ENCODE data around the gene INSM1. TPM values are rescaled to one million over a fixed set of nuclear protein-coding genes. Genes with fewer than 3 reads are reported as not detected.
A peak's percentile ranks its signal among the peaks of the same experiment; 100 is the strongest.

INSM1 gene
- total and polyA plus RNA-seq, 2 donors (not counting 1 experiment from before 2014, with no cell fraction given): not detected

- TF ChIP-seq EZH2 (IDR thresholded peaks at IDR 0.05; ENCODE audit: low read length, missing control alignments): no peak
- TF ChIP-seq CTCF (conservative IDR thresholded peaks at IDR 0.05 in 1 of 2, IDR thresholded peaks at IDR 0.05 in 1 of 2; ENCODE audit: low read depth in 1 of 2, low read length in 2 of 2): no peak
- Histone ChIP-seq H3K9ac (ENCODE audit: insufficient read depth, low read length) (peak overlapping the region; percentile 8), H2AFZ (ENCODE audit: low read length) (no peak overlapping the region), H3K4me2 (ENCODE audit: extremely low read depth, insufficient read depth, low read length) (no peak overlapping the region), H3K27me3 (ENCODE audit: control insufficient read depth, insufficient read depth, low read length) (no peaks in the 10 kb centered on the region), H3K36me3 (ENCODE audit: control insufficient read depth, insufficient read depth, low read length) (no peaks in the 10 kb centered on the region), H3K4me3 (replicated peaks in 1 of 4; ENCODE audit: control extremely low read depth in 1 of 4, insufficient read depth in 1 of 4, low read depth in 3 of 4, low read length in 4 of 4) (no peak overlapping the region), H3K79me2 (ENCODE audit: control insufficient read depth, insufficient read depth, low read length) (no peaks in the 10 kb centered on the region), H4K20me1 (ENCODE audit: control insufficient read depth, extremely low read depth, insufficient read depth, low read length) (no peaks in the 10 kb centered on the region), H3K4me1 (ENCODE audit: control insufficient read depth, extremely low read depth, insufficient read depth, low read length) (peaks cover 5% of the 10 kb centered on the region), H3K27ac (ENCODE audit: insufficient read depth, low read length) (no peak overlapping the region), H3K9me3 (ENCODE audit: control insufficient read depth, insufficient read depth, low read depth, low read length) (no peaks in the 10 kb centered on the region)
- peak; percentile 44 to 51 for DNase-seq (ENCODE audit: low read depth in 2 of 2)
Measured at GRCh38 chr20:20393207-20394120, 25.6 kb downstream of the INSM1 start.

- Histone ChIP-seq H3K79me2 (ENCODE audit: control insufficient read depth, insufficient read depth, low read length) (no peaks in the 10 kb centered on the region), H3K4me2 (ENCODE audit: extremely low read depth, insufficient read depth, low read length) (no peak overlapping the region), H2AFZ (ENCODE audit: low read length) (no peak overlapping the region), H3K9ac (ENCODE audit: insufficient read depth, low read length) (no peak overlapping the region), H3K27ac (ENCODE audit: insufficient read depth, low read length) (no peak overlapping the region), H3K4me1 (ENCODE audit: control insufficient read depth, extremely low read depth, insufficient read depth, low read length) (peaks cover 5% of the 10 kb centered on the region), H3K4me3 (replicated peaks in 1 of 4; ENCODE audit: control extremely low read depth in 1 of 4, insufficient read depth in 1 of 4, low read depth in 3 of 4, low read length in 4 of 4) (no peak overlapping the region), H3K9me3 (ENCODE audit: control insufficient read depth, insufficient read depth, low read depth, low read length) (no peaks in the 10 kb centered on the region), H3K36me3 (ENCODE audit: control insufficient read depth, insufficient read depth, low read length) (no peaks in the 10 kb centered on the region), H3K27me3 (ENCODE audit: control insufficient read depth, insufficient read depth, low read length) (no peaks in the 10 kb centered on the region), H4K20me1 (ENCODE audit: control insufficient read depth, extremely low read depth, insufficient read depth, low read length) (no peaks in the 10 kb centered on the region)
- DNase-seq (ENCODE audit: low read depth in 2 of 2): no peak
- no peak for TF ChIP-seq EZH2 (IDR thresholded peaks at IDR 0.05; ENCODE audit: low read length, missing control alignments)
- no peak for TF ChIP-seq CTCF (conservative IDR thresholded peaks at IDR 0.05 in 1 of 2, IDR thresholded peaks at IDR 0.05 in 1 of 2; ENCODE audit: low read depth in 1 of 2, low read length in 2 of 2)
Measured at GRCh38 chr20:20395087-20395486, 27.2 kb downstream of the INSM1 start.

GRCh38 chr20:20395903-20396568 is 28.1 kb downstream of the INSM1 start:
- no peaks in the 10 kb centered on the region for H4K20me1 ChIP-seq (ENCODE audit: control insufficient read depth, extremely low read depth, insufficient read depth, low read length)
- H2AFZ ChIP-seq (ENCODE audit: low read length): no peak overlapping the region
- no peak overlapping the region for H3K27ac ChIP-seq (ENCODE audit: insufficient read depth, low read length)

More at GRCh38 chr20:20395903-20396568, 28.1 kb downstream of the INSM1 start:
- no peak for DNase-seq (ENCODE audit: low read depth in 2 of 2)
- Histone ChIP-seq H3K4me2 (ENCODE audit: extremely low read depth, insufficient read depth, low read length) (no peak overlapping the region), H3K79me2 (ENCODE audit: control insufficient read depth, insufficient read depth, low read length) (no peaks in the 10 kb centered on the region), H3K9ac (ENCODE audit: insufficient read depth, low read length) (no peak overlapping the region), H3K4me1 (ENCODE audit: control insufficient read depth, extremely low read depth, insufficient read depth, low read length) (peaks cover 5% of the 10 kb centered on the region), H3K9me3 (ENCODE audit: control insufficient read depth, insufficient read depth, low read depth, low read length) (no peaks in the 10 kb centered on the region), H3K27me3 (ENCODE audit: control insufficient read depth, insufficient read depth, low read length) (no peaks in the 10 kb centered on the region), H3K36me3 (ENCODE audit: control insufficient read depth, insufficient read depth, low read length) (no peaks in the 10 kb centered on the region), H3K4me3 (replicated peaks in 1 of 4; ENCODE audit: control extremely low read depth in 1 of 4, insufficient read depth in 1 of 4, low read depth in 3 of 4, low read length in 4 of 4) (no peak overlapping the region)
- TF ChIP-seq CTCF (conservative IDR thresholded peaks at IDR 0.05 in 1 of 2, IDR thresholded peaks at IDR 0.05 in 1 of 2; ENCODE audit: low read depth in 1 of 2, low read length in 2 of 2) (no peak), EZH2 (IDR thresholded peaks at IDR 0.05; ENCODE audit: low read length, missing control alignments) (no peak)
